Fibroblast of mammary gland (primary cell): ENCODE results near the gene AKAP13.

Experiments
- DNase-seq: peaks from one replicate; pipeline ENCODE4 v3.0.0-alpha.2; 2010; ENCODE audit warnings: low read depth
- H3K4me3 ChIP-seq: 2 replicates; pipeline ENCODE4 v1.5.1; 2011; ENCODE audit warnings: low read depth, mild to moderate bottlenecking, low read length, moderate library complexity; ENCODE audit not compliant: control insufficient read depth
- CTCF ChIP-seq: conservative IDR thresholded peaks from 2 replicates; pipeline ENCODE4 v1.5.1; 2011; ENCODE audit warnings: low read depth, low read length, inconsistent platforms; ENCODE audit not compliant: control insufficient read depth, insufficient read depth

The AKAP13 gene

GRCh38 chr15:85752491-85752961 lies 372.1 kb downstream of the AKAP13 start:
- H3K4me3 ChIP-seq = no peak overlapping the region
- DNase-seq = no peak

GRCh38 chr15:85753261-85753660 lies 372.9 kb downstream of the AKAP13 start:
- no peak for DNase-seq
- H3K4me3 ChIP-seq = no peak overlapping the region
- TF ChIP-seq CTCF = no peak

More at GRCh38 chr15:85752491-85752961, 372.1 kb downstream of the AKAP13 start:
- no peak for TF ChIP-seq CTCF

- DNase-seq = no peak
- TF ChIP-seq CTCF = no peak
- H3K4me3 ChIP-seq = no peak overlapping the region
Observed at GRCh38 chr15:85753791-85754452, 373.5 kb downstream of the AKAP13 start.

- no peak for DNase-seq
- no peak overlapping the region for H3K4me3 ChIP-seq
- no peak for TF ChIP-seq CTCF
Observed at GRCh38 chr15:85754989-85755388, 374.6 kb downstream of the AKAP13 start.

GRCh38 chr15:85755471-85755870 lies 375.1 kb downstream of the AKAP13 start:
- no peak overlapping the region for H3K4me3 ChIP-seq
- TF ChIP-seq CTCF = no peak
- DNase-seq = no peak

- no peak for TF ChIP-seq CTCF
- H3K4me3 ChIP-seq = no peak overlapping the region
- DNase-seq = no peak
Observed at GRCh38 chr15:85755942-85756341, 375.5 kb downstream of the AKAP13 start.
